ENCODE measurements around the gene MYG1.

Gene MYG1

DNA sequence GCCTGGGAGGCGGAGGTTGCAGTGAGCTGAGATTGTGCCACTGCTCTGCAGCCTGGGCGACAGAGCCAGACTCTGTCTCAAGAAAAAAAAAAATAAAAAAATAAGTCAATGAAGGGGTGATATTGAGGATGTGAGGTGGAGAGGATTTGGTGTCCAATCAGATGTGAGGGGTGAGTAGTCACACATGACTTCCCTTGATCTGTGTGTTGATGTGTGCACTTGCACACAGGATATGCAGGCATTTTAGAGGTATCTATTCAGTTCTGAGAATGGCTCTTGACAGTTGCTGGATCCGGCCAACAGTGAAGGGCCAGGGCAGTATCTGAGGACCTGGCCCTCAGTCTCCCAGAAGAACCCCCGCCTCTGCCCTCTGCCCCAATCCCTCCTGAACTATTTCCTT, 44.5 kb downstream of the MYG1 start:
- no peak overlapping the region for H3K4me3 ChIP-seq (ENCODE audit: low read depth in 1 of 2, low read length in 1 of 2)
- no peaks in the 10 kb centered on the region for H3K9me3 ChIP-seq
- no peaks in the 10 kb centered on the region for H3K36me3 ChIP-seq
- H3K27me3 ChIP-seq: peaks cover 62% of the 10 kb centered on the region
- TF ChIP-seq CTCF (IDR thresholded peaks at IDR 0.05): no peak
- no peak overlapping the region for H3K27ac ChIP-seq
- H3K4me1 ChIP-seq (ENCODE audit: control insufficient read depth in 1 of 2, insufficient read depth in 1 of 2, low read depth in 1 of 2, low read length in 1 of 2): peaks cover 9 to 10% of the 10 kb centered on the region in 2 experiments

DNA sequence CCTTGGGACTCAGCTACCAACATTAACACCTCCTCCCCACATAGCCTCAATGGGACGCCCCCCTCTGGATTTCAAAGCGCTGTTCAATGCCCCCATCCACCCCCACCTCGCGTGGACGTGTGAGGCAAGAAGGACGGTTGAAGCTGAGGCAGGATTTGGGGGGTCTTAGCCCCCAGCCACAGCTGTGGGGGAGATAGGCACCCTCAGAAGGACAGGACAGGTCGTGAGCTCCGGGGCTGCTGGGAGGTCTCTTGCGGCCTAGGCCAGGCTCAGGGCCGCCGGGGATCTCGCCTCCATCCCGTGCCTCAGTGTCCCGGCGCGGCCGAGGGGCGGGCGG, 45.0 kb downstream of the MYG1 start:
- peaks cover 57% of the 10 kb centered on the region for H3K27me3 ChIP-seq
- no peaks in the 10 kb centered on the region for H3K9me3 ChIP-seq
- peak overlapping the region; percentile 25 for H3K27ac ChIP-seq
- H3K36me3 ChIP-seq: no peaks in the 10 kb centered on the region
- no peak for TF ChIP-seq CTCF (IDR thresholded peaks at IDR 0.05)
- H3K4me3 ChIP-seq (ENCODE audit: low read depth in 1 of 2, low read length in 1 of 2): peak overlapping the region; percentile 69
- H3K4me1 ChIP-seq (ENCODE audit: control insufficient read depth in 1 of 2, insufficient read depth in 1 of 2, low read depth in 1 of 2, low read length in 1 of 2): peaks cover 9 to 10% of the 10 kb centered on the region in 2 experiments

- H3K4me3 ChIP-seq (ENCODE audit: low read depth in 1 of 2, low read length in 1 of 2): peak overlapping the region; percentile 69
- TF ChIP-seq CTCF (IDR thresholded peaks at IDR 0.05): peak; percentile 62
- H3K4me1 ChIP-seq (ENCODE audit: control insufficient read depth in 1 of 2, insufficient read depth in 1 of 2, low read depth in 1 of 2, low read length in 1 of 2): peaks cover 9 to 10% of the 10 kb centered on the region in 2 experiments
- H3K27me3 ChIP-seq: peaks cover 52% of the 10 kb centered on the region
- H3K36me3 ChIP-seq: no peaks in the 10 kb centered on the region
- H3K27ac ChIP-seq: peak overlapping the region; percentile 25
- H3K9me3 ChIP-seq: no peaks in the 10 kb centered on the region
These were observed 45.5 kb downstream of the MYG1 start for GRCh38 chr12:53344824-53345485.

DNA sequence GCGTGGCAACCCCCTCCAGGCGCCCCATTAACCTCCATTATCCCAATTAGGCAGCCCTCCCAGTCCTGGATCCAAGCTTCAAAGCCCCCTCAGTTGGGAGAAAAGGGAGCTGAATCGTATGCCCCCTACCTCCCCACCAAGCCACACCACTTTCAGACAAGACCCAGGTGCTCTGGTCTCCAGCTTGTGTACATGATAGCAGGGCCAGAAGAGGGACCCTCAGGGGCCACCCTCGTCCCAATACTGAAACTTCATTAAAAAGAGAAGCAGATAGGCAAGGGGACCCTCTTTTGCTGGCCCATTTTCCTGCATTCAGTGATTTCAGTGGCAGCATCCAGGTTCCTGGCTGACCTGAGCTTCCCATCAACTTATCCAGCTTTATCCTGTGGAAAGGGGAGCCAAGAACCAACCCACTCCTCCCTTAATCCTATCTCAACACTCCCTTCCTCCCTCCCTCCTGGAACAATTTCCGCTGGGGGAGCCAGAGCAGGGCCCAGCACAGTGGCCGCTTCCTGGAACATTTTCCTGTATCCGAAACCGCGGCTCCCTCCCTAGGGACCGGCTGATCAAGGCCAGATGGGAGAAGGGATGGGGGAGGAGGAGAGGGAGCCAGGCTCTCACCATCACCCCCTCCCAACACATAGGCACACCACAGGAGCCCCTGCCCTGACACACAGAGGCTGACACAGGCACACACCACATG, 46.1 kb downstream of the MYG1 start:
- H3K4me3 ChIP-seq (ENCODE audit: low read depth in 1 of 2, low read length in 1 of 2): peak overlapping the region; percentile 69
- H3K27ac ChIP-seq: no peak overlapping the region
- H3K36me3 ChIP-seq: no peaks in the 10 kb centered on the region
- no peaks in the 10 kb centered on the region for H3K9me3 ChIP-seq
- H3K27me3 ChIP-seq: peaks cover 45% of the 10 kb centered on the region
- H3K4me1 ChIP-seq (ENCODE audit: control insufficient read depth in 1 of 2, insufficient read depth in 1 of 2, low read depth in 1 of 2, low read length in 1 of 2): peaks cover 9 to 10% of the 10 kb centered on the region in 2 experiments
- no peak for TF ChIP-seq CTCF (IDR thresholded peaks at IDR 0.05)

GRCh38 chr12:53346491-53346890, 47.0 kb downstream of the MYG1 start:
- H3K4me1 ChIP-seq (ENCODE audit: control insufficient read depth in 1 of 2, insufficient read depth in 1 of 2, low read depth in 1 of 2, low read length in 1 of 2): peaks cover 9 to 10% of the 10 kb centered on the region in 2 experiments
- H3K27me3 ChIP-seq: peaks cover 36% of the 10 kb centered on the region
- TF ChIP-seq CTCF (IDR thresholded peaks at IDR 0.05): no peak
- H3K4me3 ChIP-seq (ENCODE audit: low read depth in 1 of 2, low read length in 1 of 2): no peak overlapping the region
- no peaks in the 10 kb centered on the region for H3K36me3 ChIP-seq
- H3K27ac ChIP-seq: no peak overlapping the region
- no peaks in the 10 kb centered on the region for H3K9me3 ChIP-seq

All from neutrophil (primary cell).